Parathyroid adenoma (tissue), 2 donors: Measurements from ENCODE around the gene CEACAM1.

Experiments
- H2AFZ ChIP-seq: fragments of 300-600 bp; sonication (generic); one replicate; pipeline ENCODE4 v1.7.0; 2017; ENCODE audit warnings: antibody characterized with exemption, mild to moderate bottlenecking
- H3K27ac ChIP-seq: fragments of 300-600 bp; sonication (generic); one replicate; pipeline ENCODE4 v1.7.0; 2017
- H3K27me3 ChIP-seq: fragments of 300-600 bp; sonication (generic); one replicate; pipeline ENCODE4 v1.7.0; 2017; ENCODE audit warnings: low read length; ENCODE audit not compliant: control insufficient read depth, insufficient read depth
- H3K36me3 ChIP-seq: fragments of 300-600 bp; sonication (generic); one replicate; pipeline ENCODE4 v1.7.0; 2017; ENCODE audit warnings: low read length; ENCODE audit not compliant: control insufficient read depth, insufficient read depth
- H3K4me1 ChIP-seq: fragments of 300-600 bp; sonication (generic); one replicate; pipeline ENCODE4 v1.7.0; 2017; ENCODE audit warnings: control low read depth
- H3K4me2 ChIP-seq: fragments of 300-600 bp; sonication (generic); one replicate; pipeline ENCODE4 v1.7.0; 2017; ENCODE audit warnings: low read length
- H3K4me3 ChIP-seq: fragments of 300-600 bp; sonication (generic); one replicate; pipeline ENCODE4 v1.7.0; 2017; ENCODE audit warnings: low read depth, low read length
- H3K79me2 ChIP-seq: fragments of 300-600 bp; sonication (generic); one replicate; pipeline ENCODE4 v1.7.0; 2017; ENCODE audit warnings: control low read depth
- H3K9ac ChIP-seq: fragments of 300-600 bp; sonication (generic); one replicate; pipeline ENCODE4 v1.7.0; 2017; ENCODE audit warnings: mild to moderate bottlenecking
- H3K9me3 ChIP-seq: fragments of 300-600 bp; sonication (generic); one replicate; pipeline ENCODE4 v1.7.0; 2017; ENCODE audit warnings: low read length; ENCODE audit not compliant: control insufficient read depth
- CTCF ChIP-seq: fragments of 300-600 bp; sonication (generic); IDR thresholded peaks from one replicate; pipeline ENCODE4 v1.7.0; 2017; ENCODE audit warnings: antibody characterized with exemption, mild to moderate bottlenecking
- donor health status: primary hyperparathyroidism.

Gene CEACAM1

DNA sequence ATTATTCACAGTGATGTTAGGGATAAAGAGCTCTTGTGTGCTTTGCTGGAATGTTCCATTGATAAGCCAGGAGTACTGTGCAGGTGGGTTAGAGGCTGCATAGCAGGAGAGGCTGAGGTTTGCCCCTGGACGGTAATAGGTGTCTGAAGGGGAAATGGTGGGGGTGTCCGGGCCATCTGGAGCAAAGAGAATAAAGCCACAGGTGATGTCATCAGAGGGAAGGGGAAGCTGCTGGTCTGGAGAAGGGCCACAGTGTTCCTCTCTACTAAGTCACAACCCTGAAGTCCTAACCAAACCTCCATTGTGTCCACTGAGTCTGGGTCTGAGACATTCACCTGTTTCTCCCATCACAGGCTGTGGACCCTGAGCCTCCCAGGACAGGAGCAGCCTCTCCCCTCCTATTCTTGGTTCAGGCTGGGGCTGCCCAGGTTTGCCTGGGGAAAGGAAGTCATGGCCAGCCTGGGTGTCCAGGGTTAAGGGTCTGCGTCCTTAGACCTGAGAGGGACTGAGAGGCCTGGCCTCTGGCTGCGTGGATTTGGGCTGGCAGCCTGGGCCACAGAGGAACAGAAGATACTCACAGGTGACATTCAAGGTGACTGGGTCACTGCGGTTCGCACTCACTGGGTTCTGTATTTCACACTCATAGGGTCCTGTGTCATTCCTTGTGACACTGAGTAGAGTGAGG, 6.8 kb downstream of the CEACAM1 start:
- Histone ChIP-seq H3K9ac (no peak overlapping the region), H3K4me2 (no peak overlapping the region), H3K36me3 (no peaks in the 10 kb centered on the region), H3K27me3 (no peaks in the 10 kb centered on the region), H3K4me1 (no peaks in the 10 kb centered on the region), H2AFZ (no peak overlapping the region), H3K79me2 (no peaks in the 10 kb centered on the region), H3K27ac (no peak overlapping the region), H3K9me3 (no peaks in the 10 kb centered on the region), H3K4me3 (no peak overlapping the region)
- TF ChIP-seq CTCF, result no peak

- H3K4me2 ChIP-seq, result no peak overlapping the region
- no peaks in the 10 kb centered on the region for H3K27me3 ChIP-seq
- no peak overlapping the region for H2AFZ ChIP-seq
- no peak for TF ChIP-seq CTCF
- H3K36me3 ChIP-seq, result no peaks in the 10 kb centered on the region
- H3K4me1 ChIP-seq, result no peaks in the 10 kb centered on the region
- H3K79me2 ChIP-seq, result no peaks in the 10 kb centered on the region
- no peak overlapping the region for H3K4me3 ChIP-seq
- H3K9me3 ChIP-seq, result no peaks in the 10 kb centered on the region
- H3K9ac ChIP-seq, result no peak overlapping the region
- no peak overlapping the region for H3K27ac ChIP-seq
Measured at GRCh38 chr19:42519108-42519507, 9.2 kb downstream of the CEACAM1 start.

GRCh38 chr19:42516771-42517170, 11.5 kb downstream of the CEACAM1 start:
- H3K79me2 ChIP-seq, result no peaks in the 10 kb centered on the region
- no peaks in the 10 kb centered on the region for H3K4me1 ChIP-seq
- H2AFZ ChIP-seq, result no peak overlapping the region
- H3K27ac ChIP-seq, result no peak overlapping the region
- H3K9ac ChIP-seq, result no peak overlapping the region
- no peak for TF ChIP-seq CTCF
- no peak overlapping the region for H3K4me3 ChIP-seq
- no peaks in the 10 kb centered on the region for H3K9me3 ChIP-seq
- no peaks in the 10 kb centered on the region for H3K27me3 ChIP-seq
- H3K4me2 ChIP-seq, result no peak overlapping the region
- H3K36me3 ChIP-seq, result no peaks in the 10 kb centered on the region

DNA sequence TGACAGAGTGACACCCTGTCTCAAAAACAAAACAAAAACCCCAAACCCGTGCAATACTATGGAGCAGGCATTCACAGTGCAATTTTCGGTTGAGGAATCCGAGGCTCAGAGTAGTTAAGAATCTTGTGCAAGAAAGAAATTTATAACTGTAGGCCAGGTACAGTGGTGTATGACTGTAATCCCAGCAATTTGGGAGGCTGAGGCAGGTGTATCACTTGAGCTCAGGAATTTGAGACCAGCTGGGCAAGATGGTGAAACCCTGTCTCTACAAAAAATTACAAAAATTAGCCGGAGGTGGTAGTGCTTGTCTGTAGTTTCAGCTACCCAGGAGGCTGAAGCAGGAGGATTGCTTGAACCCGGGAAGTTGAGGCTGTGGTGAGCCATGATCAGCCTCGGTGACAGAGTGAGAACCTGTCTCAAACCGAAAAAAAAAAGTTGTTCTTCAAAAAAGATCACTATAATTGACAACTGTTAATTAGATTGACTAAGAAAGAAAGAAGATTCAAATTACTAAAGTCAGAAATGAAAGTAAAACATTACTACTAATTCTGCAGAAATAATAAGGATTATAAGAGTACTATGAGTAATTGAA, 12.9 kb downstream of the CEACAM1 start:
- no peaks in the 10 kb centered on the region for H3K36me3 ChIP-seq
- H3K4me1 ChIP-seq, result no peaks in the 10 kb centered on the region
- H3K4me2 ChIP-seq, result no peak overlapping the region
- H3K4me3 ChIP-seq, result no peak overlapping the region
- no peak overlapping the region for H3K27ac ChIP-seq
- no peak for TF ChIP-seq CTCF
- no peaks in the 10 kb centered on the region for H3K9me3 ChIP-seq
- H2AFZ ChIP-seq, result no peak overlapping the region
- H3K9ac ChIP-seq, result no peak overlapping the region
- H3K79me2 ChIP-seq, result no peaks in the 10 kb centered on the region
- H3K27me3 ChIP-seq, result no peaks in the 10 kb centered on the region

DNA sequence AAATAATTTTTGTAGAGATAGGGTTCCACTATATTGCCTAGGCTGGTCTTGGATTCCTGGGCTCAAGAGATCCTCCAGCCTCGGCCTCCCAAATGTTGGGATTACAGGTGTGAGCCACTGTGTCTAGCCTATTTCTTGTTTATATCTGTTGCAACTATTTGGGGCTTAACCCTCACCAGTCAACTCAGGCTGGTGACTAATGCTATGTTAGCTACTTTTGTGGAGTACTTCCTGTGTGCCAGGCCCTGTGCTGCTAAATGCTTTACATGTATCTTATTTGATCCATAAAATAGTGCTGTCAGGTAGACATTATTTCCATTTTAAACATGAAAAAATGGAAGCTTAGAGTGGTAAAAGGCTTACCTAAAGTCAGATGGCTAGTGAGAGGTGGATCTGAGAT, 13.8 kb downstream of the CEACAM1 start:
- Histone ChIP-seq H3K79me2 (no peaks in the 10 kb centered on the region), H2AFZ (no peak overlapping the region), H3K27ac (no peak overlapping the region), H3K4me2 (no peak overlapping the region), H3K27me3 (no peaks in the 10 kb centered on the region), H3K9ac (no peak overlapping the region), H3K4me1 (no peaks in the 10 kb centered on the region), H3K36me3 (no peaks in the 10 kb centered on the region), H3K4me3 (no peak overlapping the region), H3K9me3 (no peaks in the 10 kb centered on the region)
- no peak for TF ChIP-seq CTCF
